Head of caudate nucleus (tissue), 42 donors: ENCODE data around the gene PITRM1.

Experiments
- DNase-seq, 42 donors: peaks; one replicate each; pipeline versions ENCODE4 v3.0.0 to v3.0.0-alpha.2; 2020 to 2021; ENCODE audit warnings: mixed read lengths in 7 of 42
- intact Hi-C: fragments of 100-400 bp; cut with DNase I; formaldehyde crosslinking; loops from one replicate; pipeline ENCODE4 v1.15.0; 2022

PITRM1 gene

DNA sequence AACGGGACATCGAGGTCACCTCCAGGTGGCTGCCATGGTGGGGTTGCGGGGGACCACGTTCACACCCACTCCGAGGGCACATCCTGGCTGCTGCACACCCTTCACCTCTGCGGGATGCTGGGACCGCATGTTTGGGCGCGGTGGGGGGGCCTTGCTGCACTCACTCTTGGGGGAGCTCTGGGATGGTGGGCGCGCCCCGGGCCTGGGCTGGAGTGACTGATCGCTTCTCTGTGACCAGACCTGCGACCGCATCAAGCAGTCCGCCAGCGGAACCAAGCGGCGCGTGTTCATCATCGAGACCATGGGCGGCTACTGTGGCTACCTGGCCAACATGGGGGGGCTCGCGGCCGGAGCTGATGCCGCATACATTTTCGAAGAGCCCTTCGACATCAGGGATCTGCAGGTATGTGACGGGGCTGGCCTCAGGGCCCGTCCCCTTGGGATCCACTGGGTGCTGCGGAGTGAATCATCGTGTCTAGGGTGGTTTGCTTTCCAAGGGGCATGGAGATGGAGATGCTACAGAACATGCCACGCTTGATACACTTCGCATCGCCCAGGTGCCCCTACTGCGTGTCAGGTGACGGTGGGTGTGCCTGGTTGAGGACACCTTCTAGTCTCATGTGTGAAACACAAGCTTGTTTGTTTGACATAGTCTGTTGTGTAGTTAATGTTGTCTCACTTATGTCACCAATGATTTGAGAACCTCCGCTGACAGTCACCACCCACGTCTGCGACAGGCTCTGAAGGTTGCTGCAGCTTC is 42.8 kb downstream of the PITRM1 start:
- DNase-seq = no peak
- intact Hi-C loops = no loop called here

- intact Hi-C loops = no loop called here
- DNase-seq = no peak
Observed at GRCh38 chr10:3128379-3129130, 44.0 kb downstream of the PITRM1 start.

DNA sequence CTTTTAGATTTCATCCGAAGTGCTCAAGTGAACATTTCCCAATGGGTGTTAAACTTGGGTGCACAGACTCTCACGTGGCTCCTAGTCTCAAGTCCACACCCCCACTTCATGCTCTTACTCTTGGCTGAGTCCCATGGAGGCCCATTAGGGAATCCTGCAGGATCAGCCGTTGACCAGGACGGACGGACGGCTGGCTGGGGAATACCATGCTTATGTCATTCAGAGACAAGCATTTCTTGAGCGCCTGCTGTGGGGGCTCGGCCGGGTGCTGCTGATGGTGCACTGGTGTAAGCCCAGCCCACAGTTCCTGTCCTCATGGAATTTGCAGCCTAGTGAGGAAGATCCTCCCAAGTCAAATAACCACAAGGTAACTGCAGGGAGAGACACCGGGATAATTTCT is 44.7 kb downstream of the PITRM1 start:
- DNase-seq = no peak
- intact Hi-C loops = no loop called here

DNA sequence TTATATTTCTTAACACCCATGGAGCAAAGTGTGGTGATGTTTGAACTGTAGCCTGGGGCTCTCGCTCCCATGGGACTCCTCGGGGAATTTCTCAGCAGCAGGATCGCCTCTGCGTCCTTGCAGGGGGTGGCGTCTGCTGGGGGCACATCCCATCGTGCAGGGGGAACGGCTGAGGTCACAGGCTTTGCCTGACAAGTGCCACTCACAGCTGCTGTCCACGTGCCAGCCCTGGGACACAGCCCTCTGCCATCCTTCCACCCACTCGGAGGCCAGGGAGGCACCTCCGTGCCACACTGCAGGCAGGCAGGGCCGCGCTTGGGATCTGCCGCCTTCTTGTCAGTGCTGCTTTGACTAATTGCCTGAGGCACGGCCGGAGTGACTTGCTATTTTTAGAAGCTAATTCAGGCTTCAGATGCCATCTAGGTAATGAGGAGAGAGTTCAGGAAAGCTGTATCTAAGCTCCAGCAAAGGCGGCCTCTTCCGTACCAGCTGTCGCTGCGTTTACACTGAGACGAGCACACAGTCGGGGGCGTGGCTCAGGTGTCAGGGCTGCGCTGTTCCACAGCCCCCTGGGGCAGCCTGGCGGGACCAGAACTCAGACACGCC is 45.7 kb downstream of the PITRM1 start:
- DNase-seq = peak in 35 of 42 donors; percentile 29 to 84 (median 56)
- intact Hi-C loops = no loop called here

DNA sequence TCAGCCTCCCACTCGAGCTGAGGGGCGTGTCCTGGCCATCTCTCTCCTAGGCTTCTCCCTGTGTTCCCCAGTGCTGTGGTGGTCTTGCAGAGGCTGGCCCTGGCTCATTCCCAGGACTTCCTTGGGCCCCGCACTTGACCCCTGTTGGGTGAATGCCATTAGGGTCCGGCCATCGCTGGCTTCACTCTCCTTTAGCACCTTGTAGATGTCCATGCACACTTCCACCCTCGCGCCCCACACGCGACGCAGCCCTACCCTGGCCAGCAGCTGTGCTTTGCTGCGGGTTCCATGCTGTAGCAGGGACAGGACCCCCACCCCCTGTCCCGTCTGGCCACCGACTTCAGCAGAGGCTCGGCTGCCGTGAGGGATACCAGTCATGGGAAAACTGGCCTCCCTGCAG is 46.3 kb downstream of the PITRM1 start:
- no peak for DNase-seq
- intact Hi-C loops = no loop called here

DNA sequence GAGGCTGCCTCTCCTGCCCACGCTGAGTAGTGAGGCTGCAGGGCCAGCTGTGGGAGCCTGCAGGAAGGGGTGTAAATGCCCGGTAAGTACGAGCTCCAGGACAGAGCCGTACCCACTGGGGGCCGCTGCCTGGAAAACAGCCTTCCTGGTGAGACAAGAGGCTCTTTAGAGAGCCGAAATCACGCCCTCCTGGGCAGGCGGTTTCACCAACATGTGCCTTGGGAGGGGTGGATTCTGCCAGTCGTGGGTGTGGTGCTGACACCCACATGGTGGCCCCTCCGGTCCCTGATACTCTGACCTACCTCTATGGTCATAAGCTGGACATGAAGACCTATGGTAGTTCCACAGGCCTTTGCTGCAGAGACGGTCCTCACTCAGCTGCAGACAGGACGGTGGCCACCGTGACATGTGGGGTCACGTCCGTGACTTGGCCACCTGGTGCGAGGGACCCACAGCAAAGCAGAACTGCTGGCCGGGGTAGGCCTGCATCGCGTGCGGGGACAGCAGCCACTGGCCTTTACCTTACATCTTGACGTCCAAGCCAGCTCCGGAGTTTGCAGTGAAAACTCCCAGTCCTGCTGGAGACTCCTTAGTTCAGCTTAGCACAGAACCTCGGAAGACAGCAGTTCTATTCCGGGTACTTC is 46.9 kb downstream of the PITRM1 start:
- DNase-seq = no peak
- intact Hi-C loops = no loop called here

GRCh38 chr10:3124412-3125175 is 48.0 kb downstream of the PITRM1 start:
- DNase-seq = no peak
- intact Hi-C loops = no loop called here

DNA sequence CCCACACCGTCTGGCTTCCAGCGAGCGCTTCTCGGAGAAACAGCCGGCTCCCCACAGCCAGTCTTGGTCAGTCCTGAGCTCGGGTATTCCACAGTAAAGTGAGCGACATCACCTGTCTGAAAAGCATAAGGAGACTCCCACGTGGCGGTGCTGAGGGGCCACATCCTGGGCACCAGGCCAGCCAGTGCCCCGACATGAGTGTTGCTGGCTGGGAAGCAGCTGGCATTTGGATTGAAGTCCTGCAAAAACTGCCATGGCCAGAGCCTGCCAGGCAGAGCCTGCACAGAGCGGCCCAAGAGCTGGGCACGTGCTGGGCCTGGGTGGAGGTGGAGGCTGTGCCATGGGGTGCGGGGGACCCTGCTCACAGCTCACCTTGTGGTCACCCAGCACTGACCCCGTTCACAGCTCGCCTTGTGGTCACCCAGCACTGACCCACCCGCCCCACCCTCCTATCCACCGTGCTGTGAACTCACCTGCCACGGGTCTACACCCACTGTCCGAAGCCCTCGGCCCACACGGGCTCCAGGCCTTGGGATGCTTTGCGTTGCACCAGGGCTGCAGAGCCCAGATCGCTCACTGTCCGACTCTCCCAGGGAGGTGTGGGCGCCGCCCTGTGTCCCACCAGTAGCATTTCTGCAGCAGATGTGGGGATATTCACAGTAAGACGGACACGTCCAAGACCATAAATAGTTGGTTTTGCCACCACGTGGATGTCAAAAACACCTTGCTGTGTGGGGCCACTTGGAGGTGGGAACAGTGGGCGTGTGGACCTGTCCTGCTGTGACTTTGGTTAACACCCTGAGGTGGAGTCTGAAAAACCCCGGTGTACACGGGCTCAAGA is 48.8 kb downstream of the PITRM1 start:
- intact Hi-C loops = no loop called here
- peak in 1 of 42 donors; percentile 30 for DNase-seq

DNA sequence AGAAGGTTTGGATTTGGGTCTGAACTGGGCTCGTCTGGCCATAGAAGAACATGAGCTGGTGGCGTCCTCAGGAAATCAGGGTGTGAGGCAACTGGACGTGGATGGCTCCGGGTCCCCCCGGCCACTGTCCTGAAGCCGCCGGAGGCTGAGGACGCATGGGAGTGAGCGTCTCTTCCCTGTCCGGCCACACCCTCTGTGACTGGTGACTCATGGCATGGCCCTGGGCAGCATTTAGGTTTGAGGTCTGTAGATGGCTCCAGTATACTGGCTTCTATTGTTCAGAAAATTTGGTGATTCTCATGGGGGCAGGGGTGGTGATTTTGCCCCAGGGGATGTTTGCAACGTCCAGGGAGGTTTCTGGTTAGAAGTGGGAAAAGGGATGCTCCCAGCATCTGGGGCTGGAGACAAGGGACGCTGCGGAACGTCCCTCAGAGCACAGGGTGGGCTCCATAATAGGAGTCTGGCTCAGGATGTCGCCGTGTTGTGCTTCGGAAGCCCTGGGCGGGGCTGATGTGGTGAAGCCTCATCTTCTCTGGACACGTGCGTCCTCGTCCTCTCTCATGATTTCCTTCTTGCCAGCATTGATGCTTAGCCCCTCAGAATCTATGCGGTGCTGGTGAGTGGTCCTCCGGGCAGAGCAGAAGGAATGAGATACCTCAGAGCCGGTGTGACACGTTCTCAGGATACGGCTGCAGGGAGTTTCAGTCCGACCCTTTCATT is 49.9 kb downstream of the PITRM1 start:
- intact Hi-C loops = no loop called here
- DNase-seq = no peak

GRCh38 chr10:3122034-3122433 is 50.5 kb downstream of the PITRM1 start:
- no peak for DNase-seq
- intact Hi-C loops = no loop called here

DNA sequence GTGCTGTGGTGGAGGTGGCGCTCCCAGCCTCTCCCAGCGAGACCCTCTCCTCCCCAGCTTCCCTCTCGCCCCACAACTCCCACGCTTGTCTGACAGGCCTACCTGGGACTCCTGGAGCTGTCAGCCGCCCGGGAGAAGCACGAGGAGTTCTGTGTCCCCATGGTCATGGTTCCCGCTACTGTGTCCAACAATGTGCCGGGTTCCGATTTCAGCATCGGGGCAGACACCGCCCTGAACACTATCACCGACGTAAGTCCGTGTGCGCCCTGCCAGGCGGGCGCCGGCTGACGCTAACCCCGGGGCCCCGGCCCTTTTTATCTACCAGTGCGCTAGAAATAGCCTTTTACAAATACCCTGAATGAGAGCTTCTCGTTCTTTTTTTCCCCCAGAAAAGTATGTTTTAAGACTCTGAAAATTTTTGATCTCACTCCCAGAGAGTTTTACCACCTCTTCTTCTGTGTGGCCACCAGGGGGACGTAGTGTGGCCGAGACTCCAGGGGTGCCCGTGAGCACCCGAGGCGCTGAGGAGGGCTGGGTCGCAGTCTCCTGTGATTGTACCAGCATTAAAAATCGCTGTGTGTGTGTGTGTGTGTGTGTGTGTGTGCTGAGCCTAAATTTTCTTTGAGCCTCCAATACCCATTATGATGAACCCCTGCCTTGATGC is 52.7 kb downstream of the PITRM1 start:
- intact Hi-C loops = no loop called here
- DNase-seq = peak in 1 of 42 donors; percentile 56

GRCh38 chr10:3118641-3119091 is 53.9 kb downstream of the PITRM1 start:
- DNase-seq = no peak
- intact Hi-C loops = no loop called here

- DNase-seq = no peak
- intact Hi-C loops = no loop called here
Observed at GRCh38 chr10:3117486-3117885, 55.1 kb downstream of the PITRM1 start.

- no peak for DNase-seq
- intact Hi-C loops = no loop called here
Observed at GRCh38 chr10:3116508-3117100, 56.0 kb downstream of the PITRM1 start.

- intact Hi-C loops = no loop called here
- no peak for DNase-seq
Observed at GRCh38 chr10:3115685-3116084, 56.9 kb downstream of the PITRM1 start.

GRCh38 chr10:3113343-3113720 is 59.2 kb downstream of the PITRM1 start:
- no peak for DNase-seq
- intact Hi-C loops = no loop called here
